Upper lobe of right lung (tissue), 1 donor: ENCODE data around the gene APBB2. TPM values are rescaled to one million over a fixed set of nuclear protein-coding genes. Genes with fewer than 3 reads are reported as not detected.

Experiments used
- ATAC-seq: fragments of 200-7000 bp; cut with Tn5 transposase; one replicate; pipeline ENCODE4 v1.9.1; 2020; ENCODE audit warnings: mild to moderate bottlenecking, moderate library complexity
- DNase-seq: peaks from one replicate; pipeline ENCODE4 v3.0.0-alpha.2; 2020
- H3K27ac ChIP-seq: fragments of 200-600 bp; one replicate; pipeline ENCODE4 v1.8.0; 2022
- H3K27me3 ChIP-seq: fragments of 200-600 bp; one replicate; pipeline ENCODE4 v1.8.0; 2022; ENCODE audit warnings: mild to moderate bottlenecking
- H3K36me3 ChIP-seq: fragments of 200-600 bp; one replicate; pipeline ENCODE4 v1.8.0; 2022
- H3K4me1 ChIP-seq: fragments of 200-600 bp; one replicate; pipeline ENCODE4 v1.8.0; 2022
- H3K4me3 ChIP-seq: fragments of 200-600 bp; one replicate; pipeline ENCODE4 v1.8.0; 2022; ENCODE audit warnings: mild to moderate bottlenecking
- H3K9me3 ChIP-seq: fragments of 200-600 bp; one replicate; pipeline ENCODE4 v1.8.0; 2022
- intact Hi-C: fragments of 100-400 bp; cut with DNase I; formaldehyde crosslinking; loops from one replicate; pipeline ENCODE4 v1.11.0; 2022
- total RNA-seq: library from RNA; stranded (reverse); fragmentation: NEBNext Ultra II Directional; extraction: Animal tissue kit (Norgen Biotek cat#: 25700); gene quantifications from one replicate; pipeline ENCODE4 v1.2.1, GENCODE V29; 2021
- TF ChIP-seq, protein P1 (sequence below): fragments of 200-600 bp; IDR thresholded peaks from one replicate; pipeline ENCODE4 v1.8.0; 2022; ENCODE audit warnings: antibody characterized with exemption
- donor health status: DM: no; HTN: yes; CAD: no; lungs with severe emphysema.

Gene APBB2
- total RNA-seq, 1 donor from 2014 or later, result 88.2 TPM

DNA sequence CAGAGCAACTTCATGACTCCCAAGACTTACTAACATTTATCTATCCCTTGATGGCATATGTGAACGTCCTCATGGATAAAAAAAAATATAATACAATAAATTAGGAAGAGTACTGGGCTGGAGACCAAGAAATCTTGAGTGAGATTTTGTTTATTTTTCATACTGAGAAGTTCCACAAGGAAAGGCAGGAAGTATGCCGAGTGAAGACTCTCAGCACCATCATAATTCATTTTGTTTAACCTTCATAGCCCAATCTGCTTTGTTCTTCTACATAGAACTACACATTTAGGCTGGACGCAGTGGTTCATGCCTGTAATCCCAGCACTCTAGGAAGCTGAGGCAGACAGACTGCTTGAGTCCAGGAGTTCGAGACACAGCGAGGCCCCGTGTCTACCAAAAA, 266.3 kb downstream of the APBB2 start:
- Histone ChIP-seq H3K4me3 (no peak overlapping the region), H3K9me3 (no peaks in the 10 kb centered on the region), H3K27ac (no peak overlapping the region), H3K4me1 (peaks cover 8% of the 10 kb centered on the region), H3K36me3 (peaks cover 4% of the 10 kb centered on the region), H3K27me3 (no peaks in the 10 kb centered on the region)
- intact Hi-C loops, result no loop called here
- TF ChIP-seq, protein P1, sequence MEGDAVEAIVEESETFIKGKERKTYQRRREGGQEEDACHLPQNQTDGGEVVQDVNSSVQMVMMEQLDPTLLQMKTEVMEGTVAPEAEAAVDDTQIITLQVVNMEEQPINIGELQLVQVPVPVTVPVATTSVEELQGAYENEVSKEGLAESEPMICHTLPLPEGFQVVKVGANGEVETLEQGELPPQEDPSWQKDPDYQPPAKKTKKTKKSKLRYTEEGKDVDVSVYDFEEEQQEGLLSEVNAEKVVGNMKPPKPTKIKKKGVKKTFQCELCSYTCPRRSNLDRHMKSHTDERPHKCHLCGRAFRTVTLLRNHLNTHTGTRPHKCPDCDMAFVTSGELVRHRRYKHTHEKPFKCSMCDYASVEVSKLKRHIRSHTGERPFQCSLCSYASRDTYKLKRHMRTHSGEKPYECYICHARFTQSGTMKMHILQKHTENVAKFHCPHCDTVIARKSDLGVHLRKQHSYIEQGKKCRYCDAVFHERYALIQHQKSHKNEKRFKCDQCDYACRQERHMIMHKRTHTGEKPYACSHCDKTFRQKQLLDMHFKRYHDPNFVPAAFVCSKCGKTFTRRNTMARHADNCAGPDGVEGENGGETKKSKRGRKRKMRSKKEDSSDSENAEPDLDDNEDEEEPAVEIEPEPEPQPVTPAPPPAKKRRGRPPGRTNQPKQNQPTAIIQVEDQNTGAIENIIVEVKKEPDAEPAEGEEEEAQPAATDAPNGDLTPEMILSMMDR, result no peak
- ATAC-seq (no peak), DNase-seq (no peak)

- no peak for DNase-seq
- H3K4me3 ChIP-seq, result no peak overlapping the region
- H3K36me3 ChIP-seq, result peaks cover 4% of the 10 kb centered on the region
- intact Hi-C loops, result no loop called here
- H3K27me3 ChIP-seq, result no peaks in the 10 kb centered on the region
- peaks cover 8% of the 10 kb centered on the region for H3K4me1 ChIP-seq
- ATAC-seq, result no peak
- TF ChIP-seq, protein P1, result no peak
- H3K27ac ChIP-seq, result no peak overlapping the region
- no peaks in the 10 kb centered on the region for H3K9me3 ChIP-seq
These were observed 267.7 kb downstream of the APBB2 start for GRCh38 chr4:40946652-40947051.

DNA sequence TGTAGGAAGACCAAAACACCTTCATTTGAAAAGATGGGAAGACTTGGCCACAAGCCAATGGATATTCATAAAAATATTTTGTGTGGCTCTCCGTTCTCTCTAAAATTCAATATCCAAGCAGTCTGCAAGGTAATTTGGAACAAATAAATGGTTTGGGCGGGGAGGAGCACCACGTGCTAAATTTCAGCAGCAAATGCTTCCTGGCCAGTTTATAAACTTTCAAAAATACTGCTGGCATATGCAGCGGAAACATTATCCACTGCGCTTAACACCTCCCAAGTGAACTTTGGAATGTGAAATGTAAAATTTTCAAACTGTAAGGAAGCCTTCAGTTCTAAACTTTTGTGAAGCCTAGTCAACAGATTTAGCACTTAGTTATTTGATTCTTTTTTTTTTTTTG, 273.6 kb downstream of the APBB2 start:
- Histone ChIP-seq H3K27ac (peak overlapping the region; percentile 37), H3K4me1 (peaks cover 20% of the 10 kb centered on the region), H3K27me3 (no peaks in the 10 kb centered on the region), H3K36me3 (peaks cover 4% of the 10 kb centered on the region), H3K4me3 (no peak overlapping the region), H3K9me3 (no peaks in the 10 kb centered on the region)
- intact Hi-C loops, result no loop called here
- ATAC-seq (no peak), DNase-seq (no peak)
- TF ChIP-seq, protein P1, result no peak

- Histone ChIP-seq H3K36me3 (peaks cover 4% of the 10 kb centered on the region), H3K9me3 (no peaks in the 10 kb centered on the region), H3K4me3 (no peak overlapping the region), H3K27me3 (no peaks in the 10 kb centered on the region), H3K4me1 (peaks cover 20% of the 10 kb centered on the region), H3K27ac (peak overlapping the region; percentile 37)
- DNase-seq, result no peak
- intact Hi-C loops, result no loop called here
- ATAC-seq, result no peak
- TF ChIP-seq, protein P1, result no peak
These were observed 274.0 kb downstream of the APBB2 start for GRCh38 chr4:40940317-40940741.

- H3K27me3 ChIP-seq, result no peaks in the 10 kb centered on the region
- H3K27ac ChIP-seq, result no peak overlapping the region
- DNase-seq (no peak), ATAC-seq (no peak)
- no peaks in the 10 kb centered on the region for H3K9me3 ChIP-seq
- TF ChIP-seq, protein P1, result no peak
- intact Hi-C loops, result no loop called here
- H3K4me3 ChIP-seq, result no peak overlapping the region
- H3K4me1 ChIP-seq, result peaks cover 20% of the 10 kb centered on the region
- peaks cover 8% of the 10 kb centered on the region for H3K36me3 ChIP-seq
These were observed 274.5 kb downstream of the APBB2 start for GRCh38 chr4:40939856-40940255.

DNA sequence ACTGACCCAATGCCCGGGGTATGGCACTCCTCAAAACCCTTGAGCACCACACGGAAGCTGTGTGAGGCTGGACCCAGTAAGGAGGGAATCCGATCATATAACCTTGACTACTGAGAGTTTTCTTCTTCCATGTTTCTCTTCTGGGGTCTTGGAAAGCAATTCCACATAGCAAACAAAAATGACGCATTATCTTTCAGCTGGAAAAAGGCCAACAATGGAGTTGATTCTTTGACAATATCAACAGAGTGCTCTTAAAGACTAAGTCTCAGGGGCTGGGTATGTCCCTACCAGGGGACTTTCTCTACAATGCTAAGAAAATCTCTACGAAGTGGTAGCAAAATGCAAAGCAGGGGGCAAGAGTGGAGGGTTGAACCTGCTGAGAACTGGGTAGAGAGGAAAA, 276.0 kb downstream of the APBB2 start:
- intact Hi-C loops, result no loop called here
- Histone ChIP-seq H3K4me3 (no peak overlapping the region), H3K27ac (no peak overlapping the region), H3K4me1 (peaks cover 20% of the 10 kb centered on the region), H3K9me3 (no peaks in the 10 kb centered on the region), H3K36me3 (peaks cover 12% of the 10 kb centered on the region), H3K27me3 (no peaks in the 10 kb centered on the region)
- ATAC-seq, result no peak
- TF ChIP-seq, protein P1, result no peak
- DNase-seq, result no peak
